ENCODE measurements around the gene AIFM3. TPM values are rescaled to one million over a fixed set of nuclear protein-coding genes. Genes with fewer than 3 reads are reported as not detected.
"Not testable (repeated sequence)": the region's sequence is repeated elsewhere in the genome, so short reads cannot be mapped to it uniquely, and the experiment has no call there.

The AIFM3 gene
- total RNA-seq, 2 experiments from 2014 or later: 0.21 TPM; not detected in 1

- H3K36me3 Mint-ChIP-seq (ENCODE audit: low read depth); H3K4me1 Mint-ChIP-seq; H3K9me3 Mint-ChIP-seq (ENCODE audit: low read depth); DNase-seq; H3K27ac Mint-ChIP-seq; H3K4me3 Mint-ChIP-seq; ATAC-seq; intact Hi-C loops (cut with DNase I, micrococcal nuclease); H3K27me3 Mint-ChIP-seq: not testable (repeated sequence)
- CTCF ChIA-PET: interaction anchor here (0.7 kb wide), 1 partner anchor 41 kb away, joined by 3 read pairs; no protein-coding TSS in a partner anchor
- POLR2A ChIA-PET: interaction anchor here (0.8 to 1.2 kb wide), 2 partner anchors 9 to 10 kb away, joined by 3 to 6 read pairs; partner anchors contain the start of gene LZTR1
These were observed 5.1 kb downstream of the AIFM3 start for GRCh38 chr22:20972014-20972694.

GRCh38 chr22:20972933-20973577 is 6.0 kb downstream of the AIFM3 start:
- intact Hi-C loops (cut with DNase I, micrococcal nuclease): no loop called here
- CTCF ChIA-PET: interaction anchor here (0.7 to 1.0 kb wide), 2 partner anchors 42 kb away, joined by 3 read pairs; partner anchors contain the start of gene P2RX6
- POLR2A ChIA-PET: interaction anchor here (0.8 to 1.2 kb wide), 2 partner anchors 8 to 9 kb away, joined by 3 to 6 read pairs; partner anchors contain the start of gene LZTR1

GRCh38 chr22:20973634-20974286 is 6.7 kb downstream of the AIFM3 start:
- POLR2A ChIA-PET: no interaction called here
- Mint-ChIP-seq H3K4me3 (no peak overlapping the region), H3K27ac (no peak overlapping the region), H3K36me3 (ENCODE audit: low read depth) (no peaks in the 10 kb centered on the region), H3K4me1 (no peaks in the 10 kb centered on the region), H3K9me3 (ENCODE audit: low read depth) (peaks cover under 1% of the 10 kb centered on the region), H3K27me3 (no peaks in the 10 kb centered on the region)
- ATAC-seq: no peak
- no peak for DNase-seq
- CTCF ChIA-PET: interaction anchor here (1.0 kb wide), 2 partner anchors 41 to 48 kb away, joined by 3 read pairs; partner anchors contain the start of gene P2RX6
- intact Hi-C loops (cut with DNase I, micrococcal nuclease): no loop called here

More at GRCh38 chr22:20972933-20973577, 6.0 kb downstream of the AIFM3 start:
- H3K27me3 Mint-ChIP-seq: no peaks in the 10 kb centered on the region
- no peak for DNase-seq
- H3K9me3 Mint-ChIP-seq (ENCODE audit: low read depth): no peaks in the 10 kb centered on the region
- H3K36me3 Mint-ChIP-seq (ENCODE audit: low read depth): no peaks in the 10 kb centered on the region
- H3K27ac Mint-ChIP-seq: no peak overlapping the region
- no peak for ATAC-seq
- no peak overlapping the region for H3K4me3 Mint-ChIP-seq
- H3K4me1 Mint-ChIP-seq: no peaks in the 10 kb centered on the region

- H3K36me3 Mint-ChIP-seq (ENCODE audit: low read depth): no peaks in the 10 kb centered on the region
- CTCF ChIA-PET: interaction anchor here (1.0 kb wide), 1 partner anchor 49 kb away, joined by 3 read pairs; no protein-coding TSS in a partner anchor
- no peak overlapping the region for H3K4me3 Mint-ChIP-seq
- intact Hi-C loops (cut with DNase I, micrococcal nuclease): no loop called here
- peaks cover 5% of the 10 kb centered on the region for H3K4me1 Mint-ChIP-seq
- peaks cover 3% of the 10 kb centered on the region for H3K9me3 Mint-ChIP-seq (ENCODE audit: low read depth)
- ATAC-seq (no peak), DNase-seq (no peak)
- no peaks in the 10 kb centered on the region for H3K27me3 Mint-ChIP-seq
- no peak overlapping the region for H3K27ac Mint-ChIP-seq
- POLR2A ChIA-PET: interaction anchor here (0.6 kb wide), 1 partner anchor 100 kb away, joined by 4 read pairs; no protein-coding TSS in a partner anchor
These were observed 7.4 kb downstream of the AIFM3 start for GRCh38 chr22:20974336-20974955.

GRCh38 chr22:20975541-20976290 is 8.7 kb downstream of the AIFM3 start:
- intact Hi-C loops (cut with DNase I, micrococcal nuclease): no loop called here
- H3K4me3 Mint-ChIP-seq: no peak overlapping the region

GRCh38 chr22:20976291-20976877 is 9.3 kb downstream of the AIFM3 start:
- H3K27me3 Mint-ChIP-seq: no peaks in the 10 kb centered on the region
- H3K4me3 Mint-ChIP-seq: no peak overlapping the region
- ChIA-PET CTCF (interaction anchor here (0.5 kb wide), 1 partner anchor 57 kb away, joined by 3 read pairs; no protein-coding TSS in a partner anchor), POLR2A (no interaction called here)
- H3K4me1 Mint-ChIP-seq: peaks cover 25% of the 10 kb centered on the region
- DNase-seq (no peak), ATAC-seq (no peak)
- no peak overlapping the region for H3K27ac Mint-ChIP-seq
- H3K36me3 Mint-ChIP-seq (ENCODE audit: low read depth): no peaks in the 10 kb centered on the region
- peaks cover 3% of the 10 kb centered on the region for H3K9me3 Mint-ChIP-seq (ENCODE audit: low read depth)
- intact Hi-C loops (cut with DNase I, micrococcal nuclease): no loop called here

More at GRCh38 chr22:20975541-20976290, 8.7 kb downstream of the AIFM3 start:
- no peaks in the 10 kb centered on the region for H3K36me3 Mint-ChIP-seq (ENCODE audit: low read depth)
- ATAC-seq: no peak
- H3K9me3 Mint-ChIP-seq (ENCODE audit: low read depth): peaks cover 3% of the 10 kb centered on the region
- DNase-seq: no peak
- POLR2A ChIA-PET: interaction anchor here (0.7 kb wide), 1 partner anchor 39 kb away, joined by 3 read pairs; no protein-coding TSS in a partner anchor
- no peak overlapping the region for H3K27ac Mint-ChIP-seq
- CTCF ChIA-PET: interaction anchor here (0.5 kb wide), 1 partner anchor 56 kb away, joined by 3 read pairs; no protein-coding TSS in a partner anchor
- peaks cover 18% of the 10 kb centered on the region for H3K4me1 Mint-ChIP-seq
- no peaks in the 10 kb centered on the region for H3K27me3 Mint-ChIP-seq

- CTCF ChIA-PET: no interaction called here
- H3K36me3 Mint-ChIP-seq (ENCODE audit: low read depth): no peaks in the 10 kb centered on the region
- DNase-seq (no peak), ATAC-seq (no peak)
- peaks cover 27% of the 10 kb centered on the region for H3K4me1 Mint-ChIP-seq
- H3K27ac Mint-ChIP-seq: no peak overlapping the region
- H3K4me3 Mint-ChIP-seq: no peak overlapping the region
- H3K27me3 Mint-ChIP-seq: no peaks in the 10 kb centered on the region
- H3K9me3 Mint-ChIP-seq (ENCODE audit: low read depth): peaks cover 3% of the 10 kb centered on the region
- intact Hi-C loops (cut with DNase I, micrococcal nuclease): no loop called here
- POLR2A ChIA-PET: no interaction called here
These were observed 10.0 kb downstream of the AIFM3 start for GRCh38 chr22:20977019-20977418.

- Mint-ChIP-seq H3K4me3 (no peak overlapping the region), H3K9me3 (ENCODE audit: low read depth) (peaks cover 3% of the 10 kb centered on the region), H3K27me3 (no peaks in the 10 kb centered on the region), H3K27ac (no peak overlapping the region), H3K36me3 (ENCODE audit: low read depth) (no peaks in the 10 kb centered on the region), H3K4me1 (peaks cover 28% of the 10 kb centered on the region)
- ChIA-PET CTCF (interaction anchor here (1.0 kb wide), 1 partner anchor 60 kb away, joined by 3 read pairs; the partner anchor contains the start of gene CRKL), POLR2A (no interaction called here)
- ATAC-seq (no peak), DNase-seq (no peak)
- intact Hi-C loops (cut with DNase I, micrococcal nuclease): no loop called here
These were observed 10.6 kb downstream of the AIFM3 start for GRCh38 chr22:20977516-20978170.

GRCh38 chr22:20978419-20978818 is 11.4 kb downstream of the AIFM3 start:
- ChIA-PET CTCF (interaction anchor here (1.0 kb wide), 1 partner anchor 61 kb away, joined by 3 read pairs; the partner anchor contains the start of gene CRKL), POLR2A (no interaction called here)
- Mint-ChIP-seq H3K27ac (no peak overlapping the region), H3K27me3 (no peaks in the 10 kb centered on the region), H3K4me3 (no peak overlapping the region), H3K9me3 (ENCODE audit: low read depth) (peaks cover 3% of the 10 kb centered on the region), H3K36me3 (ENCODE audit: low read depth) (no peaks in the 10 kb centered on the region), H3K4me1 (peaks cover 33% of the 10 kb centered on the region)
- ATAC-seq: no peak
- DNase-seq: no peak
- intact Hi-C loops (cut with DNase I, micrococcal nuclease): no loop called here
